ENCODE measurements around the gene ANKRD27.
A peak's percentile ranks its signal among the peaks of the same experiment; 100 is the strongest.
"Not testable (repeated sequence)": the region's sequence is repeated elsewhere in the genome, so short reads cannot be mapped to it uniquely, and the experiment has no call there.

ANKRD27 gene

DNA sequence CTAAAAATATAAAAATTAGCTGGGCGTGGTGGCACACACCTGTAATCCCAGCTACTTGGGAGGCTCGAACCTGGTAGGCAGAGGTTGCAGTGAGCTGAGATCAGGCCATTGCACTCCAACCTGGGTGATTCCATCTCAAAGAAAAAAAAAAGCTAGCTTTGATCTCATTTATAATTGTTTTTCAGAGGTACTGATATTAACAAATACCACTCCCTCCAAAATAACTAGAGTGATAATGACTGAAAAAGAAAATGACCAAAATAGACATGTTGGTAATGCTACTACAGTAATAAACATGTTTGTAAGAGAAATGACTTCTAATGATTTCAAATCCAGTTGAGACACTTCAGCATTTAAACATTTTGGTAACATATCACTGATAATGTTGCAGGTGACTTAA lies 81.0 kb downstream of the ANKRD27 start:
- DNase-seq: no peak

DNA sequence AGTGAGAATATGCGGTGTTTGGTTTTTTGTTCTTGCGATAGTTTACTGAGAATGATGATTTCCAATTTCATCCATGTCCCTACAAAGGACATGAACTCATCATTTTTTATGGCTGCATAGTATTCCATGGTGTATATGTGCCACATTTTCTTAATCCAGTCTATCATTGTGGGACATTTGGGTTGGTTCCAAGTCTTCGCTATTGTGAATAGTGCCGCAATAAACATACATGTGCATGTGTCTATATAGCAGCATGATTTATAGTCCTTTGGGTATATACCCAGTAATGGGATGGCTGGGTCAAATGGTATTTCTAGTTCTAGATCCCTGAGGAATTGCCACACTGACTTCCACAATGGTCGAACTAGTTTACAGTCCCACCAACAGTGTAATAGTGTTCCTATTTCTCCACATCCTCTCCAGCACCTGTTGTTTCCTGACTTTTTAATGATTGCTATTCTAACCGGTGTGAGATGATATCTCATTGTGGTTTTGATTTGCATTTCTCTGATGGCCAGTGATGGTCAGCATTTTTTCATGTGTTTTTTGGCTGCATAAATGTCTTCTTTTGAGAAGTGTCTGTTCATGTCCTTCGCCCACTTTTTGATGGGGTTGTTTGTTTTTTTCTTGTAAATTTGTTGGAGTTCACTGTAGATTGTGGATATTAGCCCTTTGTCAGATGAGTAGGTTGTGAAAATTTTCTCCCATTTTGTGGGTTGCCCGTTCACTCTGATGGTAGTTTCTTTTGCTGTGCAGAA lies 87.1 kb downstream of the ANKRD27 start:
- DNase-seq: not testable (repeated sequence)

DNA sequence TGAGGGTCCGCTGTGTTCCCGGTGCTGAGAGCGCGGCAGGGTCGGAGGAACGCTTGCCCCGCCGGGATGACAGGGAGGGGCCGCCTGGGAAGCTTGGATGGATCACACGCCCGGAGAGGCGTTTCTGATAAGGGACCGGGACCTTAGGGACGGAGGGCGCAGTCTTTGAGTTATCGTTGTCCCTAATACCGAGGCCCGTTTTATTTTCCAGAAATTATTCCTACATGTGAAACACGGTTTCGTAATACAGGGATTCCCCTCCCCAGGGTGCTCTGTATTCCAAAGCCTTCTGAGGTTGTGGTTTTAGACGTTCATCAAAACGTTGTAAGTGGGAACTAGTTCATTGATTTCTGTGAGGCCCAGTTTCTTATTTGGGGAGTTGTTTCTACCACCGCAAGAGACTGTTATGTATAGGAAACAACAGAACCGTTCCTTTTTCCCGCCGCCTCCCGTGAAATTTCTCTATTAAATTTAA lies 93.2 kb downstream of the ANKRD27 start:
- no peak for DNase-seq

DNA sequence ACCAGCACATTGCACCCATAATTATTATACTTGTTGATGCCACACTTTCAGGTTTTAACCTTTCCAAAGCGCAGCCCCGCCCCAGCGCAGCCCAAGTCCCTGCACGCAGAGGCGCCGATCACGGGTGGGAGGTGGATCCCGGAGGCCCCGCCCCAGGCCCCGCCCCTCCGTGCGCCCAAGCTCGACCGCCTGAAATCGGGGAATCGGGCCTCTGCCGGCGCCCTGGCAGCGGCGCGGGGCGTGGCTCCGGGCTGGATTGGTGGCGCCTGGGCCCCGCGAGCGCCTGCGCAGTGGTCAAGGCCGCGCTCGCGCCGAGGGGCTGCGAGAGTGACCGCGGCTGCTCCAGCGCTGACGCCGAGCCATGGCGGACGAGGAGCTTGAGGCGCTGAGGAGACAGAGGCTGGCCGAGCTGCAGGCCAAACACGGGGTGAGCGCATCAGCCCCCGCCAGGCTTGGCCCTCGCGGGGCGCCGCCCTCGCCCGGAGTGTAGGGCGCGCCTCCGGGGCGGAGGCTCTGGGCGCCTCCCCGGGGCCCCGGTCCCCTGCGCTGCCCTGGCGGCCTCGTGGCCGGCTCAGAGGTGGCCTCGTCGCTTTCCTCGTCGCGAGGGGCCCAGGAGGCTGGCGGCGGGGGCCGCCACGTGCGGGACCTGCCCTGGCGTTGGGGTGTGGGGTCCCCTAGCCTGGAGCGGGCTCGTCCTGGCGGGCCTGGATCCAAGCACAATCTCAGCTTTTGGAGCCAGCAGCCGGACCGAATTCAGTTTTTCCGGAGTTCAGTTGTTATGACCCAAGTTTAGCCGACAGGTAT lies 93.9 kb downstream of the ANKRD27 start, which contains the start of gene PDCD5:
Gene PDCD5 (plus strand): TSS at position 290 of the 804 bp plus-strand sequence. CDS start 72 bp downstream, at position 362.
- DNase-seq: peak; percentile 92

DNA sequence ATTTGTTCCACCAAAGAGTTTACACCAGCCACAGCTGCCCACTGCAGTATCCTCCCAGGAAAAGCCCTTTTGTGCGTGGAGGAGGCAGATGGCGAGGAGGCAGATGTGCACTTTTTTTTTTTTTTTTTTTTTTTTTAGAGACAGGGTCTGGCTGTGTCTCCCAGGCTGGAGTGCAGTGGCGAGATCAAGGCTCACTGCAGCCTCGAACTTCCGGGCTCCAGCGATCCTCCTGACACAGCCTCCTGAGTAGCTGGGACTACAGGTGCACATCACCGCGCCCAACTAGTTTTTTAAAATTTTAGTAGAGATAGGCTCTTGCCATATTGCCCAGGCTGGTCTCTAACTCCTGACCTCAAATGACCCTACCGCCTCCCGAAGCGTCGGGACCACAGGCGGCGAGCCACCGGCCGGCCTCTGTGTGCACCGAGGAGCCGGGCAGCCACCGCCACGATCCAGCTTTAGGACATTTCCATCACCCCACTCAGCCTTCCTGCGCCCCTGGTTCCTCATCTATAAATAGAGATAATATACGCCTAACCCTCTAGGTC lies 94.6 kb downstream of the ANKRD27 start:
- DNase-seq: no peak

DNA sequence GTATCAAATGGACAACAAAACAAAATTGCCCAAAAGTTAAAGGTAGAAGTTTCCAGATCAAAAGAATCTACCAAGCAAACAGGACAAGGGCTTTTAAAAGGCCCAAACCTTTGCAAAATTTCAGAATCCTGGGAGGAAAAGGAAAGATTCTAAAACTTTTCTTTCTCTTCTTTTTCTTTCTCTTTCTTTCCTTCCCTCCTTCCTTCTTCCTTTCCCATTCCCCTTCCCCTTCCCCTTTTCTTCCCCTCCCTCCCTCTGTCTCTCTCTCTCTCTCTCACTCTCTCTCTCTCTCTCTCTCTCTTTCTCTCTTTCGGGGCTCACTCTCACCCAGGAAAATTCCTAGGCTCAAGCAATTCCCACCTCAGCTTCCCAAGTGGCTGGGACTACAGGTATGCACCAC lies 98.2 kb downstream of the ANKRD27 start:
- DNase-seq: no peak

DNA sequence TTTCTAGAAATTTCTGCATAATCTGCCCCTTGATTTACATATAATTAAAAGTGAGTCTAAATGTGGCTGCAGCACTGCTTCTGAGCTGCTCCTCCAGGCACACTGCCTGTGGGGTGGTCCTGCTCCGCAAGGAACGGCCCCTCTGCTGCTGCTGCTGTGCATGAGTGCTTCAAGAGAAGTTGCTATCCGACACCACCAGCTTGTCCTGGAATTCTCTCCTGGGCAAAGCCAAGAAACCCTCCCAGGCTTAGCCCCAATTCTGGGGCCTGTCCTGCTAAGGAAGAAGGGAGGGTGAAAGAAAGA lies 101.5 kb downstream of the ANKRD27 start:
- no peak for DNase-seq

DNA sequence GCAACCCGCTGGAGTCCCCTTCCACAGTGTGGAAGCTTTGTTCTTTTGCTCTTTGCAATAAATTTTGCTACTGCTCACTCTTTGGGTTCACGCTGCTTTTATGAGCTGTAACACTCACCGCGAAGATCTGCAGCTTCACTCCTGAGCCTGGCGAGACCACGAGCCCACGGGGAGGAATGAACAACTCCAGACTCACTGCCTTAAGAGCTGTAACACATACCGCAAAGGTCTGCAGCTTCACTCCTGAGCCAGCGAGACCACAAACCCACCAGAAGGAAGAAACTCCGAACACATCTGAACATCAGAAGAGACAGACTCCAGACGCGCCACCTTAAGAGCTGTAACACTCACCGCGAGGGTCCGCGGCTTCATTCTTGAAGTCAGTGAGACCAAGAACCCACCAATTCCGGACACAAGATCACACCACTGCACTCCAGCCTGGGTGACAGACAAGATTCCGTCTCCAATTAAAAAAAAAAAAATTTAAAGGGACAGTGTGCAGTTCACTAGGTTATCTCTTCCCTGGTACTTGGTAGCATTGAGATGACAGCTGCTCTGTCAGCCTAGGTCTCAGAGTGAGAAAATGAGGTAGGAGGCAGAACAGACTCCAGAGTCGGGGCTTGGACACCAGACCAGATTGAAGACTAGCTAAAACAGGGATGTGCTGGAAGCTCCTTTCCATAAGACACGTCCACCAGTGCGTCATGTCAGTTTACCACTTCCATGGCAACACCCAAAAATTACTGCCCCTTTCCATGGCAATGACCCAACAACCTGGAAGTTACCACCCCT lies 102.1 kb downstream of the ANKRD27 start:
- DNase-seq: not testable (repeated sequence)

GRCh38 chr19:32571471-32572075 lies 103.4 kb downstream of the ANKRD27 start:
- DNase-seq: not testable (repeated sequence)

DNA sequence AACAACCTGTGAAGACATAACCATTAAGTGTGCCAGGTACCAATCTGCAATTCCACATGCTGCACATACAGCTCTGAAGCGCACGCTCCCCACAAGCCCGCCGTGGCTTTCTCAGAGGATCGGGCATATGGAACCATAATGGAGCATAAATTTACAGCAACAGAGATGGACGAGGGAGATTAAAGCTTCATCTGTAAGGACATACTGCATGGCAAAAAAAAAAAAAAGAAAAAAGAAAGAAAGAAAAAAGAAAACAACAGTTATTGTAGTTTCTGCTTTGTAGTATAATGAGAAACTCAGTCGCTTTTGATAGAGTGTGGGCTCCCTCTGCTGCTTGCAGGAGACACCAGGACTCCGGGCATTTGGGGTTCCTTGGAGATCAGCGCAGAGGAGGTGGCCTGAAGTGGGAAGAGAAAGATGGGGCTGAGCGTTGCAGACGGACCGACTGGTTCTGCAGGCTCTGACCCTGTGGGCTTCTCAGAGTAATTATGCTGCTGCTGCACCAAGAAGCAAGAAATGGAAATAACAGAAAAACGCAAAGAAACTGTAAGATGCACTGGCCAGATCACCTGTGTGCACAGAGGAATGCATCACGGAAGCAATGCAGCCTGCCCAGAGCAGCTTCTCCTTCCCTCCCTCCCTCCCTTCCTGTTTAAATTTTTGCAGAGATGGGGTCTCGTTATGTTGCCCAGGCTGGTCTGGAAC lies 104.7 kb downstream of the ANKRD27 start:
- DNase-seq: no peak

- DNase-seq: no peak
These were observed 107.5 kb downstream of the ANKRD27 start for GRCh38 chr19:32567486-32567885.

GRCh38 chr19:32566246-32566830 lies 108.6 kb downstream of the ANKRD27 start:
- DNase-seq: no peak

GRCh38 chr19:32563761-32564160 lies 111.2 kb downstream of the ANKRD27 start:
- DNase-seq: no peak

DNA sequence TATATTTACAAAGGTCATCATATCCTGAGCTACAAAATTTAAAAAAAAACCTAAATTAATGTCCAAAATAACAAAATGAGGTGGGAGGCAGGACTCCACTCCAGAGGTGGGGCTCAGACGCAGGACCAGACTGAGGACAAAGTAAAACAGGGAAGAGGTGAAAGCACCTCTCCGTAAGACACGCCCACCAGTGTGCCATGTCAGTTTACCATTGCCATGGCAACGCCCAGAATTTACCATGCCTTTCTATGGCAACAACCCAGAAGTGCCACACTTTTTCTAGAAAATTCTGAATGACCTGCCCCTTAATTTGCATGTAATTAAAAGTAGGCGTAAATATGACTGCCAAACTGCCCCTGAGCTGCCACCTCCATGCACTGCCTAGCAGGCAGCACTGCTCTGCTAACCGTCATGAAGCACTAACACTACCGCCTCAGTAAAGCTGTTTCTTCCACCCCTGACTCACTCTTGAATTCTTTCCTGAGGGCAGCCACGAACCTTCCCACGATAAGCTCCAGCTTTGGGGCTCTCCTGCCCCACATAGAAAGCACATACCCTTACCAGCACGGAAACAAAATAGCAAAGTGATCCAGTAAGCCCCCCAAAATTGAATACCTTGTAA lies 116.3 kb downstream of the ANKRD27 start:
- no peak for DNase-seq

- DNase-seq: no peak
These were observed 119.2 kb downstream of the ANKRD27 start for GRCh38 chr19:32555786-32556185.

- DNase-seq: no peak
These were observed 124.3 kb downstream of the ANKRD27 start for GRCh38 chr19:32550666-32551065.
